Measurements from ENCODE around the gene MICU1.
"Not testable (repeated sequence)": the region's sequence is repeated elsewhere in the genome, so short reads cannot be mapped to it uniquely, and the experiment has no call there.

Gene MICU1

GRCh38 chr10:72557362-72557761, 68.5 kb downstream of the MICU1 start:
- no peak for DNase-seq (ENCODE audit: low spot score)

GRCh38 chr10:72552857-72553256, 73.0 kb downstream of the MICU1 start:
- no peak for DNase-seq (ENCODE audit: low spot score)

GRCh38 chr10:72550239-72550638, 75.6 kb downstream of the MICU1 start:
- no peak for DNase-seq (ENCODE audit: low spot score)

GRCh38 chr10:72545546-72545945, 80.3 kb downstream of the MICU1 start:
- DNase-seq (ENCODE audit: low spot score) = no peak

DNA sequence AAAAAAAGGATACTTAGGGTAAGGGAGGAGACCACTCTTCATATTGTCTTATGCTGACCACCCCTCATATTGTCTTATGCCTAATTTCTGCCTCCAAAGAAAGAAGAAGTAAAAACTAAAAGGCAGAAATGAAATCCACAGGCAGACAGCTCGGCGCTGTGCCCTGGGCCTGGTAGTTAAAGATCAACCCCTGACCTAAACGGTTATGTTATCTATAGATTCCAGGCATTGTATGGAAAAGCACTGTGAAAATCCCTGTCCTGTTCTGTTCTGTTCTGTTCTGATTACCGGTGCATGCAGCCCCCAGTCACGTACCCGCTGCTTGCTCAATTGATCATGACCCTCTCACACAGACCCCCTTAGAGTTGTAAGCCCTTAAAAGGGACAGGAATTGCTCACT, 82.0 kb downstream of the MICU1 start:
- not testable (repeated sequence) for DNase-seq (ENCODE audit: low spot score)

DNA sequence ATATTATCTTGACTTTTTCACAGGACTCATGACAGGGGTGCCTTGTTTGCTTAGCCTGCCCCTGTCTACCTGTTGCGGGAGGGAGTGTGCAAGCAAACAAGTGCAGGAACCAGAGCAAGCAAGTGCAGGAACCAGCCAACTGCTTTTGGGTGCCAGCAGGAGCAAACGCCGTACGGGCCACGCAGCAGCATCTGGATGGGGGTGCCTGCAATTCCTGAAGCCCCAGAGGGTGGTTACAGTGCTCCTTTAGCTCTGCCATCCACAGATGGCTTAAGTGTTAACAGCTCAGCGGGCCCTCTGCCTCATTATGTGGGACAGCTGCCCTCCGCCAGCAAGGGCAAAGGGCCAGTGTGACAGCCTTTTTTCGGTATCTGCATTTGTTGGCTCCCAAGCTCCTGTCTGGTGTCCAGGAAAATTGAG, 83.5 kb downstream of the MICU1 start:
- DNase-seq (ENCODE audit: low spot score) = no peak

- no peak for DNase-seq (ENCODE audit: low spot score)
Measured at GRCh38 chr10:72541337-72541736, 84.5 kb downstream of the MICU1 start.

DNA sequence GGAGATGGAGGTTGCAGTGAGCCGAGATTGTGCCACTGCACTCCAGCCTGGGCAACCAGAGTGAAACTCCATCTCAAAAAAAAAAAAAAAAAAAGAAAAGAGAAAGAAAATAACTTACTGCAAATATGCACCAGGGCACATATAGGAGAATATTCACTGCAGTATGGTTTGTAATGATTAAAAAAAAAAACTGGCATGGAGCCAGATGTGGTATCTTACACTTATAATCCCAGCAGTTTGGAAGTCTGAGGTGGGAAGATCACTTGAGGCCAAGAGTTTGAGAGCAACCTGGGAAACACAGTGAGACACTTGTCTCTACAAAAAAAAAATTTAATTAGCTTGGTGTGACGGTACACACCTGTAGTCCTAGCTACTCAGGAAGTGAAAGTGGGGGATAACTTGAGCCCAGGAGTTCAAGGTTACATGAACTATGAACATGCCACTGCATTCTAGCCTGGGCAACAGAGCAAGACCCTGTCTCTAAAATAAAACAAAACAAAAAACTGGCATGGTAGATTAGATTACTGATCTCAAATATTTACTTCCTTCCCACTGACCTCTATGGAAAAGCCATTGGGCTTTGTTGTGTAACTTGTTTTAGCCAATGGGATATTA, 85.6 kb downstream of the MICU1 start:
- no peak for DNase-seq (ENCODE audit: low spot score)

DNA sequence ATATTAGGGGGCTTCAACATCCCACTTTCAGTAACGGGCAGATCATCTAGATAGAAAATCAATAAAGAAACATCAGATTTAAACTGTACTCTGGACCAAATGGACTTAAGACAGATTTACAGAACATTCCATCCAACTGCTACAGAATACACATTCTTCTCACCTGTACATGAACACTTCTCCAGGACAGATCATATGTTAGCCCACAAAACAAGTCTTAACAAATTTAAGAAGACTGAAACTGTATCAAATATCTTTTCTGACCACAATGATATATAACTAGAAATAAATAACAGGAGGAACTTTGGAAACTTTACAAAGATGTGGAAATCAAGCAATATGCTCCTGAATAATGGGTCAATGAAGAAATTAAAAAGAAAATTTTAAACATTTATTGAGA, 86.7 kb downstream of the MICU1 start:
- DNase-seq (ENCODE audit: low spot score) = no peak

GRCh38 chr10:72525689-72526088, 100.2 kb downstream of the MICU1 start:
- no peak for DNase-seq (ENCODE audit: low spot score)

GRCh38 chr10:72525277-72525676, 100.6 kb downstream of the MICU1 start:
- DNase-seq (ENCODE audit: low spot score) = no peak

GRCh38 chr10:72524489-72524888, 101.4 kb downstream of the MICU1 start:
- DNase-seq (ENCODE audit: low spot score) = no peak

- DNase-seq (ENCODE audit: low spot score) = no peak
Measured at GRCh38 chr10:72523932-72524396, 101.9 kb downstream of the MICU1 start.

DNA sequence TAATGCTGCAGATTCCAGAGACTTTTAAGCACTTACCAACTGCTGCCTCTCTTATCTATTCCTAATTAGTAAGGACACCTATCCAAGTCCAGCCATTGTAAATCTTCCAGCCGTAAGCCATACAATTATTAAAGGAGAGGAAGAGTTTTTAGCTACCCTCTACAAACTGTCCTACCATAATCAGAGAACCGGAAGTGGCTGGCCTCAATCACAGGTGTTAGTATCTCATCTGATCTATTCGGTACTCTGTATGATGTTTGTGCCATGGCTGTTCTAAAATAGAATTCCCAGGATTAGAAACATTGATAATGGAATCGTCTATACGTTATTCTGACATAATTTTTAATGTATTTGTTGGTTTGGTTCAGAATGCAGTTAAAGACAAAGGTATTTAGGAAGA, 102.8 kb downstream of the MICU1 start:
- no peak for DNase-seq (ENCODE audit: low spot score)

- DNase-seq (ENCODE audit: low spot score) = no peak
Measured at GRCh38 chr10:72517244-72517643, 108.6 kb downstream of the MICU1 start.

GRCh38 chr10:72515455-72515854, 110.4 kb downstream of the MICU1 start:
- no peak for DNase-seq (ENCODE audit: low spot score)

DNA sequence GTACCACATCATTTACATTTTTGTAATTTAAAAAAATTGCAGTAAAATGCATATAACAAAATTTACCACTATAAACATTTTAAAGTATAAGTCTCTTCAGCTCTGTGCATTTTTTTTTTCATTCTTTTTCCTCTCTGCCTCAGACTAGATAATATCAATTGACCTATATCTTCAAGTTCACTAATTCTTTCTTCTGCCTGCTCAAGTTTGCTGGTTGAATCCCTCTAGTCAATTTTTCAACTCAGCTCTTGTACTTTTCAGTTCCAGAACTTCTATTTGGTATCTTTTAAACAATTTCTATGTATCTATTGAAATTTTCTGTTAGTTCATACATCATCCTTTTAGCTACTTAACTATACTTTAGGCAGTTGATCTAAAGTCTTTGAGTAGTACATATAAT, 112.0 kb downstream of the MICU1 start:
- no peak for DNase-seq (ENCODE audit: low spot score)

DNA sequence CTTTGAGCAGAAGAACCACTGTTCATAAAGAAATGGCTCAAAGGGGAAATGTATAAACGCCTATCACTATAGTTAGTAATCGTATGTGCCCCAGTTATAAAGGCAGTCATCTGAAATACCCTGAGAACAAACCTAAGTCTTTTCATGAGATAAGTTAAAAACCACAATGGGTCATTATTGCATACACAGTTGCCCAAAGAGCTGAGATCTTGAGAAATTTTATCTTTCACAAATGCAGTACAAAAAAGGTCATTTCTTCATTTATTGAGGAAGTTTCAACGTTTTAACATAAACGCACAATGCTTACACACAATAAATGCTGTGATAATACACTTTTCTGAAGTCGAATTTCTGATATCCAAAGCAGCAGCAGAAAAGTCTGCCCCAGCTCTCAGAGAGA, 114.4 kb downstream of the MICU1 start:
- DNase-seq (ENCODE audit: low spot score) = no peak

DNA sequence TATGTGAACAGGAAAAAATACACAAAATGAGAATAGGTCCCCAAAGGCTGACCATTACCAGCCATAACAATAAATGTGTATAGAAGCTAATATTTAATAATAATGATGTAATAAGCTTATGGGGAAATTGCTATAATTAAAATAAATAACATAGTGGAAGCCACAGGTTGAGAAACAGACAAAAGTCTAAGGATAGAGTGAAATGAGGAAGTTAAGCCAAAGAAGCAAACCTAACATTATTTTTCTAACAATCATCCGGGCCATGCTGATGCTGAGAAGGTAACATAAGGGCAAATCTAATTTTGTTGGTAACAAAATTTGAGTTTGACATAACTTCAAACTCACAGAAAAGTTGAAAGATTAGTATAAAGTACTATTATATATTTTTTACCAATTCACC, 115.9 kb downstream of the MICU1 start:
- DNase-seq (ENCODE audit: low spot score) = no peak

GRCh38 chr10:72509206-72509799, 116.6 kb downstream of the MICU1 start:
- DNase-seq (ENCODE audit: low spot score) = no peak

DNA sequence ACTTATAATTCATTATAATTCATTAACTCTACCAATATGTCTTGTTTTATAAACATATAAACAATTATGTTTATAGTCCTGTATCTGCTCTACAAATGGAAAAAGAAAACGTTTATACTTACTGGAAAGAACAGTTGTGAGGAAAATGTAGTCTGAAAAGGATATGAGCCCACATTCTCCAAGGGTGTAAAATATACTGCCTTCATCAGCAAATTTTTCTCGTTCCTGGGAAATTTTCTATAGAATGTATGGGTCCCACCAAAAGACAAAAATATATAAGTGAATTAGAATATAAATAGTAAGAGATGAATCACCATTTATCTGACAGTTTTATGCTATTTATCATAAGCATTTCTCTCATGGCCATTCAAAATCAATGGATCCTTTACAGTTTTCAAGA, 117.8 kb downstream of the MICU1 start:
- DNase-seq (ENCODE audit: low spot score) = no peak

- DNase-seq (ENCODE audit: low spot score) = no peak
Measured at GRCh38 chr10:72506474-72506873, 119.4 kb downstream of the MICU1 start.

DNA sequence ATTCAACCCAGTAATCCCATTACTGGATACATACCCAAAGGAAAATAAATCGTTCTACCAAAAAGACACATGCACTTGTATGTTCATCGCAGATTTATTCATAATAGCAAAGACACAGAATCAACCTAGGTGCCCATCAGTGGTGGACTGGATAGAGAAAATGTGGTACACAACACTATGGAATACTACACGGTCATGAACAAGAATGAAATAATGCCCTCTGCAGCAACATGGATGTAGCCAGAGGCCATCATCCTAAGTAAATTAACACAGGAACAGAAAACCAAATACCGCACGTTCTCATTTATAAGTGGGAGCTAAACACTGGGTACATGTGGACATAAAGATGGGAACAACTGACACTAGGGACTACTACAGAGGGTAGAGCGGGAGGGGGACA, 120.4 kb downstream of the MICU1 start:
- no peak for DNase-seq (ENCODE audit: low spot score)
